Heart left ventricle (tissue), 13 donors: ENCODE measurements around the gene TLE4.

Source experiments
- CTCF ChIP-seq, 12 donors: fragments of 200-600 bp; sonication (generic) in 4 of 12; IDR thresholded peaks; one replicate each; pipeline versions ENCODE4 v1.5.0 to v1.8.0; 2018 to 2022; ENCODE audit warnings: antibody characterized with exemption in 12 of 12, mild to moderate bottlenecking in 5 of 12
- POLR2A ChIP-seq, 2 donors: fragments of 450-650 bp; IDR thresholded peaks; one replicate each; pipeline ENCODE4 v1.6.1; 2017; ENCODE audit warnings: antibody characterized with exemption in 2 of 2, mild to moderate bottlenecking in 2 of 2, moderate library complexity in 2 of 2
- donor health status: ischemic (EF 13 %, LVEDD 7.1; RV severe dilation, severe dysfunction).
- donor health status: DM: no; HTN: yes; CAD: no.
- donor health status: DM: no; HTN: no; CAD: no.
- donor health status: ischemic (EF 25% LVEDD 6.9; RV normal size, moderate dysfunction).
- donor health status: ischemic (EF 25% LVEDD 5.7; RV mildly dilated, moderate dysfunction).
- donor health status: ischemic (EF 35%, LVEDD 5.7; RV mildly dilated, moderate dysfunction).
- donor health status: nonischemic (EF 11% LVEDD 7.7; RV severe dilation, severe dysfunction).
- donor health status: DM: yes; HTN: yes; CAD: no.
- donor health status: PGD.
- donor health status: ischemic (EF 29% LVEDD 5.4; RV normal size, mild dysfunction).
- donor health status: nonischemic (EF 23%, LVEDD 6.1; RV moderate dilation, normal function).

GRCh38 chr9:79568337-79569101 lies 3.2 kb upstream of the TLE4 start:
- TF ChIP-seq CTCF (IDR thresholded peaks at IDR 0.05) (no peak), POLR2A (IDR thresholded peaks at IDR 0.05) (no peak)
